ENCODE measurements around the gene HSPBP1.
"Not testable (repeated sequence)": the region's sequence is repeated elsewhere in the genome, so short reads cannot be mapped to it uniquely, and the experiment has no call there.

The HSPBP1 gene

GRCh38 chr19:55279770-55280643, at the start of gene HSPBP1:
Gene HSPBP1 (minus strand): TSS chr19:55280110. CDS start chr19:55279608, 502 bp downstream.
- peak; percentile 94 for DNase-seq (ENCODE audit: low spot score)

GRCh38 chr19:55328774-55329318, 48.9 kb upstream of the HSPBP1 start:
- not testable (repeated sequence) for DNase-seq (ENCODE audit: low spot score)

- no peak for DNase-seq (ENCODE audit: low spot score)
Observed at GRCh38 chr19:55325172-55325571, 45.3 kb upstream of the HSPBP1 start, which contains the start of gene TMEM150B. Gene TMEM150B (minus strand): TSS chr19:55325341. CDS start chr19:55321036, 4,305 bp downstream.

GRCh38 chr19:55324662-55325061, 44.8 kb upstream of the HSPBP1 start:
- DNase-seq (ENCODE audit: low spot score) = no peak

- no peak for DNase-seq (ENCODE audit: low spot score)
Observed at GRCh38 chr19:55322204-55322885, 42.4 kb upstream of the HSPBP1 start.

GRCh38 chr19:55321466-55322137, 41.7 kb upstream of the HSPBP1 start:
- no peak for DNase-seq (ENCODE audit: low spot score)

GRCh38 chr19:55320844-55321419, 41.0 kb upstream of the HSPBP1 start:
- DNase-seq (ENCODE audit: low spot score) = no peak

- DNase-seq (ENCODE audit: low spot score) = peak; percentile 72
Observed at GRCh38 chr19:55319785-55320184, 39.9 kb upstream of the HSPBP1 start.

- DNase-seq (ENCODE audit: low spot score) = no peak
Observed at GRCh38 chr19:55316646-55317045, 36.7 kb upstream of the HSPBP1 start.

GRCh38 chr19:55315956-55316525, 36.1 kb upstream of the HSPBP1 start:
- DNase-seq (ENCODE audit: low spot score) = no peak

- no peak for DNase-seq (ENCODE audit: low spot score)
Observed at GRCh38 chr19:55314396-55314795, 34.5 kb upstream of the HSPBP1 start.

- no peak for DNase-seq (ENCODE audit: low spot score)
Observed at GRCh38 chr19:55312621-55313512, 33.0 kb upstream of the HSPBP1 start.

- DNase-seq (ENCODE audit: low spot score) = no peak
Observed at GRCh38 chr19:55311797-55312196, 31.9 kb upstream of the HSPBP1 start.

GRCh38 chr19:55311397-55311796, 31.5 kb upstream of the HSPBP1 start:
- DNase-seq (ENCODE audit: low spot score) = no peak

- no peak for DNase-seq (ENCODE audit: low spot score)
Observed at GRCh38 chr19:55310498-55310897, 30.6 kb upstream of the HSPBP1 start.

- no peak for DNase-seq (ENCODE audit: low spot score)
Observed at GRCh38 chr19:55309448-55309847, 29.5 kb upstream of the HSPBP1 start.

GRCh38 chr19:55308281-55308680, 28.4 kb upstream of the HSPBP1 start:
- no peak for DNase-seq (ENCODE audit: low spot score)

GRCh38 chr19:55306712-55307111, 26.8 kb upstream of the HSPBP1 start:
- DNase-seq (ENCODE audit: low spot score) = no peak

- DNase-seq (ENCODE audit: low spot score) = no peak
Observed at GRCh38 chr19:55305983-55306562, 26.2 kb upstream of the HSPBP1 start.

- peak; percentile 77 for DNase-seq (ENCODE audit: low spot score)
Observed at GRCh38 chr19:55305491-55305890, 25.6 kb upstream of the HSPBP1 start.
